ENCODE data around the gene MTF2.

MTF2 gene

DNA sequence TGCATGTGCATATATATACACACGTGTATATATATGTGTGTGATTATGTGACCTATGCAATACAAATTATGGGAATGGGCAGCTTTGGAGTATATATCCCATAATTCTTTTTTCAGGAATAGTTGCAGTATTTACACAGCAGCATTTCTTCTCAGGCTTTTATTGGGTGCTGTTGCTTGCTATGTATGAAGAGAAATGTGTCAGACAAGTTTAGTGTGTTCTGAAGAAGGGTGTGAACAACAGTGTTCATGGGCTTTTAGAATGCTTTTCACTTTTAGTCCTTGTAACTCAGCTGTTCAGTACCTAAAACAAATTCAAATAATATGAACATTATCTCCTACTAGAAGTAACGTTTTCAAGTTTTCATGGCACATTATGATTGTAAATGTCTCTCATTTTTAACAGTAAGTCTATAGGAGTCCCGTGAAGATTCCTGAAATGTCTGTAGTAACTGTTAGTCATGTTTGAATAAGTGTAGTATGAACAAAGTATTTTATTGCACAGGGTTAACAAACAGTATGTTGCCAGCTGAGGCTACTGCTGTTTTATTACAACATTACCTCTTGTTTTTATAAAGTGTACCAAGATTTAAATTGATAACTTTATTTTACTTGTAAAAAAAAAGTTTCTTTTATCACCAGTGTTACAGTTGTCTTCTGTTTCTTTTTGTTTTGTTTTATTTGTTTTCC lies 58.7 kb downstream of the MTF2 start:
- Histone ChIP-seq H3K27ac (replicated peaks) (no peak overlapping the region), H3K4me3 (replicated peaks; ENCODE audit: insufficient read depth, low read length) (no peak overlapping the region), H3K27me3 (ENCODE audit: insufficient read depth, poor library complexity, severe bottlenecking) (no peaks in the 10 kb centered on the region)
- TF ChIP-seq POLR2AphosphoS5 (IDR thresholded peaks at IDR 0.05; ENCODE audit: low read depth), result no peak
- TF ChIP-seq GABPA (IDR thresholded peaks at IDR 0.05; ENCODE audit: low read depth), result no peak
- TF ChIP-seq, protein P1, sequence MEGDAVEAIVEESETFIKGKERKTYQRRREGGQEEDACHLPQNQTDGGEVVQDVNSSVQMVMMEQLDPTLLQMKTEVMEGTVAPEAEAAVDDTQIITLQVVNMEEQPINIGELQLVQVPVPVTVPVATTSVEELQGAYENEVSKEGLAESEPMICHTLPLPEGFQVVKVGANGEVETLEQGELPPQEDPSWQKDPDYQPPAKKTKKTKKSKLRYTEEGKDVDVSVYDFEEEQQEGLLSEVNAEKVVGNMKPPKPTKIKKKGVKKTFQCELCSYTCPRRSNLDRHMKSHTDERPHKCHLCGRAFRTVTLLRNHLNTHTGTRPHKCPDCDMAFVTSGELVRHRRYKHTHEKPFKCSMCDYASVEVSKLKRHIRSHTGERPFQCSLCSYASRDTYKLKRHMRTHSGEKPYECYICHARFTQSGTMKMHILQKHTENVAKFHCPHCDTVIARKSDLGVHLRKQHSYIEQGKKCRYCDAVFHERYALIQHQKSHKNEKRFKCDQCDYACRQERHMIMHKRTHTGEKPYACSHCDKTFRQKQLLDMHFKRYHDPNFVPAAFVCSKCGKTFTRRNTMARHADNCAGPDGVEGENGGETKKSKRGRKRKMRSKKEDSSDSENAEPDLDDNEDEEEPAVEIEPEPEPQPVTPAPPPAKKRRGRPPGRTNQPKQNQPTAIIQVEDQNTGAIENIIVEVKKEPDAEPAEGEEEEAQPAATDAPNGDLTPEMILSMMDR (IDR thresholded peaks at IDR 0.05; ENCODE audit: insufficient read depth, low read length), result no peak
- TF ChIP-seq, protein P2, sequence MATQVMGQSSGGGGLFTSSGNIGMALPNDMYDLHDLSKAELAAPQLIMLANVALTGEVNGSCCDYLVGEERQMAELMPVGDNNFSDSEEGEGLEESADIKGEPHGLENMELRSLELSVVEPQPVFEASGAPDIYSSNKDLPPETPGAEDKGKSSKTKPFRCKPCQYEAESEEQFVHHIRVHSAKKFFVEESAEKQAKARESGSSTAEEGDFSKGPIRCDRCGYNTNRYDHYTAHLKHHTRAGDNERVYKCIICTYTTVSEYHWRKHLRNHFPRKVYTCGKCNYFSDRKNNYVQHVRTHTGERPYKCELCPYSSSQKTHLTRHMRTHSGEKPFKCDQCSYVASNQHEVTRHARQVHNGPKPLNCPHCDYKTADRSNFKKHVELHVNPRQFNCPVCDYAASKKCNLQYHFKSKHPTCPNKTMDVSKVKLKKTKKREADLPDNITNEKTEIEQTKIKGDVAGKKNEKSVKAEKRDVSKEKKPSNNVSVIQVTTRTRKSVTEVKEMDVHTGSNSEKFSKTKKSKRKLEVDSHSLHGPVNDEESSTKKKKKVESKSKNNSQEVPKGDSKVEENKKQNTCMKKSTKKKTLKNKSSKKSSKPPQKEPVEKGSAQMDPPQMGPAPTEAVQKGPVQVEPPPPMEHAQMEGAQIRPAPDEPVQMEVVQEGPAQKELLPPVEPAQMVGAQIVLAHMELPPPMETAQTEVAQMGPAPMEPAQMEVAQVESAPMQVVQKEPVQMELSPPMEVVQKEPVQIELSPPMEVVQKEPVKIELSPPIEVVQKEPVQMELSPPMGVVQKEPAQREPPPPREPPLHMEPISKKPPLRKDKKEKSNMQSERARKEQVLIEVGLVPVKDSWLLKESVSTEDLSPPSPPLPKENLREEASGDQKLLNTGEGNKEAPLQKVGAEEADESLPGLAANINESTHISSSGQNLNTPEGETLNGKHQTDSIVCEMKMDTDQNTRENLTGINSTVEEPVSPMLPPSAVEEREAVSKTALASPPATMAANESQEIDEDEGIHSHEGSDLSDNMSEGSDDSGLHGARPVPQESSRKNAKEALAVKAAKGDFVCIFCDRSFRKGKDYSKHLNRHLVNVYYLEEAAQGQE (IDR thresholded peaks at IDR 0.05; ENCODE audit: insufficient replicate concordance, low read depth), result no peak
- TF ChIP-seq SPI1 (IDR thresholded peaks at IDR 0.05; ENCODE audit: borderline replicate concordance, low read depth), result no peak
- no peak for DNase-seq (ENCODE audit: low read depth in 1 of 2, low spot score in 1 of 2)

DNA sequence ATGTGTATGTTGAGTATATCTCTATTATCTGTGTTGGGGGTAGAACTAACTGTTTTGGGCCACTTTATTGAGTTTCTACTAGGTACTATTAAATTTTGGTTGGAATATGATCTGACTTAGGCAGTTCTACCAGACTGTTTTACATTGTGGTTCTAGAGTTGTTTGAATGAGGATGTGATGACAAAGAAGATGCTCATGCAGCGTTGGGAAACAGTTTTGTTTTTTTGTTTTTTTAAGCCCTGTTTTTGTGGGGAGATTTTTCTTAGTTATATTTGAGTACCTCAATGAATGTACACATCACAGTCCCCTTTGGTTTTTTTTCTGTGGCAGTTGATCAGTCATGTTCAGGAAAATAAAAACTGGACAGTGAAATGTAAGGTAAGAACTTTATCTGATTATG lies 61.0 kb downstream of the MTF2 start:
- no peak for TF ChIP-seq POLR2AphosphoS5 (IDR thresholded peaks at IDR 0.05; ENCODE audit: low read depth)
- TF ChIP-seq GABPA (IDR thresholded peaks at IDR 0.05; ENCODE audit: low read depth), result no peak
- TF ChIP-seq, protein P2 (IDR thresholded peaks at IDR 0.05; ENCODE audit: insufficient replicate concordance, low read depth), result no peak
- TF ChIP-seq SPI1 (IDR thresholded peaks at IDR 0.05; ENCODE audit: borderline replicate concordance, low read depth), result no peak
- TF ChIP-seq, protein P1 (IDR thresholded peaks at IDR 0.05; ENCODE audit: insufficient read depth, low read length), result no peak
- no peak for DNase-seq (ENCODE audit: low read depth in 1 of 2, low spot score in 1 of 2)
- Histone ChIP-seq H3K27me3 (ENCODE audit: insufficient read depth, poor library complexity, severe bottlenecking) (no peaks in the 10 kb centered on the region), H3K4me3 (replicated peaks; ENCODE audit: insufficient read depth, low read length) (no peak overlapping the region), H3K27ac (replicated peaks) (no peak overlapping the region)

DNA sequence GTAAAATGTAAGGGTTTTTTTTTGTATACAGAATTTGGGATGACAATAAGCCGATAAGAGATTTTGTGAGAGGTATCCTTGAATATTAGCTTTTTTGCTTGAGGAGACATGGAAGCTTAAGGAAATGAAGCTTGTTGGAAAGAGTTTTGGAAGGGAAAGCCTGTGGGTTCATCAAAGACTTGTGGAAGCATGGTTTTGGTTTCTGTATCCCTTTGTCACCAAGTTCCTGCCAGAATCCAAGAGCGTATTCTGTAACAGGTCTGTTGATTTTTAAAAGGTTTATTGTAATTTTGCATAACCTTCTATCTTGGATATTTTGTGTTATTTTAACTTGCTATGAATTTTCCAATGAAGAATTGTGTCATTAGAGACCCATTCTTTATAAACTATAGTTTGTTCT lies 63.1 kb downstream of the MTF2 start:
- H3K27ac ChIP-seq (replicated peaks), result no peak overlapping the region
- TF ChIP-seq, protein P2 (IDR thresholded peaks at IDR 0.05; ENCODE audit: insufficient replicate concordance, low read depth), result no peak
- TF ChIP-seq SPI1 (IDR thresholded peaks at IDR 0.05; ENCODE audit: borderline replicate concordance, low read depth), result no peak
- TF ChIP-seq, protein P1 (IDR thresholded peaks at IDR 0.05; ENCODE audit: insufficient read depth, low read length), result no peak
- no peak for TF ChIP-seq POLR2AphosphoS5 (IDR thresholded peaks at IDR 0.05; ENCODE audit: low read depth)
- no peak for TF ChIP-seq GABPA (IDR thresholded peaks at IDR 0.05; ENCODE audit: low read depth)
- no peak overlapping the region for H3K4me3 ChIP-seq (replicated peaks; ENCODE audit: insufficient read depth, low read length)
- DNase-seq (ENCODE audit: low read depth in 1 of 2, low spot score in 1 of 2), result no peak
- no peaks in the 10 kb centered on the region for H3K27me3 ChIP-seq (ENCODE audit: insufficient read depth, poor library complexity, severe bottlenecking)
